ENCODE data around the gene CRYBG1.

DNA sequence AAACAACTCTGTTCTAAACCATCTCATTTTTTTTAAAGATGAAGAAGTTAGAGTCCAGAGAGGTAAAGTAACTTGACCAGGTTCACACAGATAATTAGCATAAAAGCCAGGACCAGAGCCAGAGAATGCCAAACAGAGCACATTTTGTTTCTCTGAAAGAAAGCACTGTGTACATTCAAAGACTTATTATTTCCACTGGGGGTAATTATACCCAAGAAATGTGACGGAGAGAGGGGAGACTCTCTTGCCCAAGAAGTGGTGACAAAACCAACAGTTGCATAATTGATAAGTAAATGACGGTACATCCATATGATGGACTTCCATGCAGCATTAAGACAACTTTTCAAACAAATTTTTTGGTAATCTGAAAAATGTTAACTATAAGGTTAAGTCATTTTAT, 157.2 kb downstream of the CRYBG1 start:
- TF ChIP-seq EZH2phosphoT487 (IDR thresholded peaks at IDR 0.05; ENCODE audit: borderline replicate concordance, low read length) (no peak), EZH2 (IDR thresholded peaks at IDR 0.05; ENCODE audit: low read length, unreplicated experiment) (no peak), CTCF (conservative IDR thresholded peaks at IDR 0.05; ENCODE audit: low read depth, low read length) (no peak)

All from PC-3 (cell line).